ENCODE data around the gene THOC3.
"Not testable (repeated sequence)": the region's sequence is repeated elsewhere in the genome, so short reads cannot be mapped to it uniquely, and the experiment has no call there.

DNA sequence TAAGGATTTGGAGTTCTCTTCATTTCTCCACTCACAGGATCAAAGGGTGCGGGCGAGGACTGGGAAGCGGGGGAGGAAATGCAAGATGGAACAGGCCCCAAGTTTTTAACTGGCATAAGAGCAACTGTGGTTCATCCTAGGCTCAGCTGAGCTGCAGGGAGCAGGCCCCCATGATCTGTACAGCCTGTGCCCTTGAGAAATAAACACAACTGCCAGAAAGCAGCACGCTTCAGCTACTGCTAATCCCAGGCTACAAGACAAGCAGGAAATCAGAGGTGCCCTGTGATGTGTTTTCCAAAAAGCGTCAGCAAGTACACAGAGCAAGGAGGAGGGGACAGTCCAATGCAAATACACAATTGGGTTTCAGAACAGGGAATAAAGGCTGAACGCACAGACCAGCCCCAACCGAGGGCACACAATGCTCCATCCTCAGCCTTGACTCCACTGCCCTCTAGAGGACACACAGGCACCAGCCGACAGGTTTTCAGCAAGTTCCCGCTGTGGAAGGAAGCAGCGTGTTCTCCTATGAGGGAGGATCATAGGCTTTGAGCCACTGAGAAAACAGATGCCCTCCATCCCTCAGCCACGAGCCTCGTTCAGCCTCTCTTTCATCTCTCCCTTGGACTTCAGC, 16.7 kb downstream of the THOC3 start:
- TF ChIP-seq, protein P1, sequence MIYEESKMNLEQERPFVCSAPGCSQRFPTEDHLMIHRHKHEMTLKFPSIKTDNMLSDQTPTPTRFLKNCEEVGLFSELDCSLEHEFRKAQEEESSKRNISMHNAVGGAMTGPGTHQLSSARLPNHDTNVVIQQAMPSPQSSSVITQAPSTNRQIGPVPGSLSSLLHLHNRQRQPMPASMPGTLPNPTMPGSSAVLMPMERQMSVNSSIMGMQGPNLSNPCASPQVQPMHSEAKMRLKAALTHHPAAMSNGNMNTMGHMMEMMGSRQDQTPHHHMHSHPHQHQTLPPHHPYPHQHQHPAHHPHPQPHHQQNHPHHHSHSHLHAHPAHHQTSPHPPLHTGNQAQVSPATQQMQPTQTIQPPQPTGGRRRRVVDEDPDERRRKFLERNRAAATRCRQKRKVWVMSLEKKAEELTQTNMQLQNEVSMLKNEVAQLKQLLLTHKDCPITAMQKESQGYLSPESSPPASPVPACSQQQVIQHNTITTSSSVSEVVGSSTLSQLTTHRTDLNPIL (CRISPR knock-in tag; IDR thresholded peaks at IDR 0.05; ENCODE audit: low read depth) = not testable (repeated sequence)
- not testable (repeated sequence) for TF ChIP-seq ZFP3, ZFP30, CSDC2 (CRISPR knock-in tag; IDR thresholded peaks at IDR 0.05)
- TF ChIP-seq, protein P2, sequence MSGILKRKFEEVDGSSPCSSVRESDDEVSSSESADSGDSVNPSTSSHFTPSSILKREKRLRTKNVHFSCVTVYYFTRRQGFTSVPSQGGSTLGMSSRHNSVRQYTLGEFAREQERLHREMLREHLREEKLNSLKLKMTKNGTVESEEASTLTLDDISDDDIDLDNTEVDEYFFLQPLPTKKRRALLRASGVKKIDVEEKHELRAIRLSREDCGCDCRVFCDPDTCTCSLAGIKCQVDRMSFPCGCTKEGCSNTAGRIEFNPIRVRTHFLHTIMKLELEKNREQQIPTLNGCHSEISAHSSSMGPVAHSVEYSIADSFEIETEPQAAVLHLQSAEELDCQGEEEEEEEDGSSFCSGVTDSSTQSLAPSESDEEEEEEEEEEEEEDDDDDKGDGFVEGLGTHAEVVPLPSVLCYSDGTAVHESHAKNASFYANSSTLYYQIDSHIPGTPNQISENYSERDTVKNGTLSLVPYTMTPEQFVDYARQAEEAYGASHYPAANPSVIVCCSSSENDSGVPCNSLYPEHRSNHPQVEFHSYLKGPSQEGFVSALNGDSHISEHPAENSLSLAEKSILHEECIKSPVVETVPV (CRISPR knock-in tag; IDR thresholded peaks at IDR 0.05) = not testable (repeated sequence)
